HepG2 (cell line): Measurements from ENCODE around the gene SPNS2. TPM values are rescaled to one million over a fixed set of nuclear protein-coding genes. Genes with fewer than 3 reads are reported as not detected.
A peak's percentile ranks its signal among the peaks of the same experiment; 100 is the strongest.

Source experiments
- RBM22 ChIP-seq: fragments of 200-400 bp; formaldehyde crosslinking; optimal IDR thresholded peaks from 2 replicates; pipeline ENCODE3; 2017; ENCODE audit warnings: mild to moderate bottlenecking, low read length, moderate library complexity
- TBX2 ChIP-seq: sonication (generic); formaldehyde crosslinking; IDR thresholded peaks from 2 replicates; pipeline ENCODE4 v1.5.0; 2020; ENCODE audit warnings: missing genetic modification reagents, mild to moderate bottlenecking, borderline replicate concordance
- ZNF605 ChIP-seq: sonication (generic); formaldehyde crosslinking; IDR thresholded peaks from 2 replicates; pipeline ENCODE4 v1.8.0; 2022; ENCODE audit warnings: mild to moderate bottlenecking, missing genetic modification reagents
- ZNF891 ChIP-seq: sonication (generic); formaldehyde crosslinking; IDR thresholded peaks from 2 replicates; pipeline ENCODE4 v1.5.0; 2020; ENCODE audit warnings: mild to moderate bottlenecking, missing genetic modification reagents
- ZSCAN25 ChIP-seq: sonication (generic); formaldehyde crosslinking; IDR thresholded peaks from 2 replicates; pipeline ENCODE4 v1.8.0; 2022; ENCODE audit warnings: mild to moderate bottlenecking, missing genetic modification reagents
- polyA plus RNA-seq, 8 experiments: library from polyadenylated mRNA; depleted of rRNA in 3 of 8; stranded (reverse) in 7 of 8; unstranded in 1 of 8; fragments of >200 nt; fragmentation: Illumina TruSeq in 4 of 8; extraction: Trizol in 4 of 8; gene quantifications; 2 replicates each; pipeline versions ENCODE4 v1.2.1 to v1.2.3, GENCODE V29; 2011 to 2016; ENCODE audit warnings: low read depth in 4 of 8, missing spikeins in 1 of 8, mixed read lengths in 1 of 8; ENCODE audit not compliant: insufficient read depth in 1 of 8
- total RNA-seq, 5 experiments: library from RNA; depleted of rRNA; stranded (reverse); fragments of >200 nt; fragmentation: Illumina TruSeq; extraction: Trizol; gene quantifications; 2 replicates each; pipeline ENCODE4 v1.2.3, GENCODE V29; 2016; ENCODE audit warnings: low read depth in 1 of 5
- TF ChIP-seq, protein P1 (sequence below): IDR thresholded peaks from 2 replicates; pipeline ENCODE4 v1.6.1; 2016; ENCODE audit warnings: missing compliant biosample characterization, missing genetic modification reagents, borderline replicate concordance
- TF ChIP-seq, protein P2 (sequence below): sonication (generic); formaldehyde crosslinking; IDR thresholded peaks from 2 replicates; pipeline ENCODE4 v1.9.0; 2022; ENCODE audit warnings: missing genetic modification reagents, mild to moderate bottlenecking, borderline replicate concordance
- TF ChIP-seq, protein P3 (sequence below): sonication (generic); formaldehyde crosslinking; conservative IDR thresholded peaks from 2 replicates; pipeline ENCODE4 v1.8.1; 2023; ENCODE audit warnings: missing genetic modification reagents
- TF ChIP-seq, protein P4 (sequence below): sonication (generic); formaldehyde crosslinking; IDR thresholded peaks from 2 replicates; pipeline ENCODE4 v1.4.0; 2020; ENCODE audit warnings: mild to moderate bottlenecking, missing genetic modification reagents, borderline replicate concordance
- TF ChIP-seq, protein P5 (sequence below): sonication (generic); formaldehyde crosslinking; IDR thresholded peaks from 2 replicates; pipeline ENCODE4 v1.4.0; 2020; ENCODE audit warnings: missing genetic modification reagents

SPNS2 gene
- total and polyA plus RNA-seq, 2 of the 13 experiments (the other 11 are each of a cell fraction or from before 2014, with no cell fraction given): 0.01 TPM; not detected in 1

DNA sequence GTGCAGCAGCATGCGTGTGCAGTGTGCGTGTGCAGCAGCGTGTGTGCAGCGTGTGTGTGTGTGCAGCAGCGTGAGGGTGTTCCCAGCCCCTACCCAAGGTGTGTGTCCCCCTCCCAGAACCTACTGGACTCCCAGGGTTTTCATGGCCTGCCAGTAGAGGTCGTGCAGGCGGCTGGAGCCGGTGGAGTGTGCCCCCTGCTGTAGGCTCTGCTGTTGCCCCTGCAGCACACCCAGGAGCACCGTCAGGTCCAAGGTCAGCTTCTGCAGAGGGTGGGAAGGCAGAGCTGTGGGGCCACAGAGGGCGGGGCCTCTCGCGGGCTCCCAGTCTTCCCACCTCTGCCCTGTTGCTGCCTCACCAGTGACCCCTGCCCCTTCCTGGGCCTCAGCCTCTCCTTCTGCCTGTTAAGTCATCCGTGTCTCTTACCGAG is 41.6 kb downstream of the SPNS2 start (continued):
- TF ChIP-seq, protein P1, sequence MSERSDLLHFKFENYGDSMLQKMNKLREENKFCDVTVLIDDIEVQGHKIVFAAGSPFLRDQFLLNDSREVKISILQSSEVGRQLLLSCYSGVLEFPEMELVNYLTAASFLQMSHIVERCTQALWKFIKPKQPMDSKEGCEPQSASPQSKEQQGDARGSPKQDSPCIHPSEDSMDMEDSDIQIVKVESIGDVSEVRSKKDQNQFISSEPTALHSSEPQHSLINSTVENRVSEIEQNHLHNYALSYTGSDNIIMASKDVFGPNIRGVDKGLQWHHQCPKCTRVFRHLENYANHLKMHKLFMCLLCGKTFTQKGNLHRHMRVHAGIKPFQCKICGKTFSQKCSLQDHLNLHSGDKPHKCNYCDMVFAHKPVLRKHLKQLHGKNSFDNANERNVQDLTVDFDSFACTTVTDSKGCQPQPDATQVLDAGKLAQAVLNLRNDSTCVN (CRISPR knock-in tag): no peak
- TF ChIP-seq, protein P2, sequence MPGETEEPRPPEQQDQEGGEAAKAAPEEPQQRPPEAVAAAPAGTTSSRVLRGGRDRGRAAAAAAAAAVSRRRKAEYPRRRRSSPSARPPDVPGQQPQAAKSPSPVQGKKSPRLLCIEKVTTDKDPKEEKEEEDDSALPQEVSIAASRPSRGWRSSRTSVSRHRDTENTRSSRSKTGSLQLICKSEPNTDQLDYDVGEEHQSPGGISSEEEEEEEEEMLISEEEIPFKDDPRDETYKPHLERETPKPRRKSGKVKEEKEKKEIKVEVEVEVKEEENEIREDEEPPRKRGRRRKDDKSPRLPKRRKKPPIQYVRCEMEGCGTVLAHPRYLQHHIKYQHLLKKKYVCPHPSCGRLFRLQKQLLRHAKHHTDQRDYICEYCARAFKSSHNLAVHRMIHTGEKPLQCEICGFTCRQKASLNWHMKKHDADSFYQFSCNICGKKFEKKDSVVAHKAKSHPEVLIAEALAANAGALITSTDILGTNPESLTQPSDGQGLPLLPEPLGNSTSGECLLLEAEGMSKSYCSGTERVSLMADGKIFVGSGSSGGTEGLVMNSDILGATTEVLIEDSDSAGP (CRISPR knock-in tag): 0 out of 2 replicates have a peak, but pooled peaks have one; percentile 17
- TF ChIP-seq ZNF891 (no peak), RBM22 (peak; percentile 13), ZSCAN25 (CRISPR knock-in tag) (peak; percentile 93), ZNF605 (CRISPR knock-in tag) (0 out of 2 replicates have a peak, but pooled peaks have one; percentile 38), TBX2 (CRISPR knock-in tag) (peak; percentile 25; the same call in 1 of the 2 replicates)
- TF ChIP-seq, protein P3, sequence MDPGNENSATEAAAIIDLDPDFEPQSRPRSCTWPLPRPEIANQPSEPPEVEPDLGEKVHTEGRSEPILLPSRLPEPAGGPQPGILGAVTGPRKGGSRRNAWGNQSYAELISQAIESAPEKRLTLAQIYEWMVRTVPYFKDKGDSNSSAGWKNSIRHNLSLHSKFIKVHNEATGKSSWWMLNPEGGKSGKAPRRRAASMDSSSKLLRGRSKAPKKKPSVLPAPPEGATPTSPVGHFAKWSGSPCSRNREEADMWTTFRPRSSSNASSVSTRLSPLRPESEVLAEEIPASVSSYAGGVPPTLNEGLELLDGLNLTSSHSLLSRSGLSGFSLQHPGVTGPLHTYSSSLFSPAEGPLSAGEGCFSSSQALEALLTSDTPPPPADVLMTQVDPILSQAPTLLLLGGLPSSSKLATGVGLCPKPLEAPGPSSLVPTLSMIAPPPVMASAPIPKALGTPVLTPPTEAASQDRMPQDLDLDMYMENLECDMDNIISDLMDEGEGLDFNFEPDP (CRISPR knock-in tag): no peak
- TF ChIP-seq, protein P4, sequence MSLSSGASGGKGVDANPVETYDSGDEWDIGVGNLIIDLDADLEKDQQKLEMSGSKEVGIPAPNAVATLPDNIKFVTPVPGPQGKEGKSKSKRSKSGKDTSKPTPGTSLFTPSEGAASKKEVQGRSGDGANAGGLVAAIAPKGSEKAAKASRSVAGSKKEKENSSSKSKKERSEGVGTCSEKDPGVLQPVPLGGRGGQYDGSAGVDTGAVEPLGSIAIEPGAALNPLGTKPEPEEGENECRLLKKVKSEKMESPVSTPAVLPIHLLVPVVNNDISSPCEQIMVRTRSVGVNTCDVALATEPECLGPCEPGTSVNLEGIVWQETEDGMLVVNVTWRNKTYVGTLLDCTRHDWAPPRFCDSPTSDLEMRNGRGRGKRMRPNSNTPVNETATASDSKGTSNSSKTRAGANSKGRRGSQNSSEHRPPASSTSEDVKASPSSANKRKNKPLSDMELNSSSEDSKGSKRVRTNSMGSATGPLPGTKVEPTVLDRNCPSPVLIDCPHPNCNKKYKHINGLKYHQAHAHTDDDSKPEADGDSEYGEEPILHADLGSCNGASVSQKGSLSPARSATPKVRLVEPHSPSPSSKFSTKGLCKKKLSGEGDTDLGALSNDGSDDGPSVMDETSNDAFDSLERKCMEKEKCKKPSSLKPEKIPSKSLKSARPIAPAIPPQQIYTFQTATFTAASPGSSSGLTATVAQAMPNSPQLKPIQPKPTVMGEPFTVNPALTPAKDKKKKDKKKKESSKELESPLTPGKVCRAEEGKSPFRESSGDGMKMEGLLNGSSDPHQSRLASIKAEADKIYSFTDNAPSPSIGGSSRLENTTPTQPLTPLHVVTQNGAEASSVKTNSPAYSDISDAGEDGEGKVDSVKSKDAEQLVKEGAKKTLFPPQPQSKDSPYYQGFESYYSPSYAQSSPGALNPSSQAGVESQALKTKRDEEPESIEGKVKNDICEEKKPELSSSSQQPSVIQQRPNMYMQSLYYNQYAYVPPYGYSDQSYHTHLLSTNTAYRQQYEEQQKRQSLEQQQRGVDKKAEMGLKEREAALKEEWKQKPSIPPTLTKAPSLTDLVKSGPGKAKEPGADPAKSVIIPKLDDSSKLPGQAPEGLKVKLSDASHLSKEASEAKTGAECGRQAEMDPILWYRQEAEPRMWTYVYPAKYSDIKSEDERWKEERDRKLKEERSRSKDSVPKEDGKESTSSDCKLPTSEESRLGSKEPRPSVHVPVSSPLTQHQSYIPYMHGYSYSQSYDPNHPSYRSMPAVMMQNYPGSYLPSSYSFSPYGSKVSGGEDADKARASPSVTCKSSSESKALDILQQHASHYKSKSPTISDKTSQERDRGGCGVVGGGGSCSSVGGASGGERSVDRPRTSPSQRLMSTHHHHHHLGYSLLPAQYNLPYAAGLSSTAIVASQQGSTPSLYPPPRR (CRISPR knock-in tag): peak; percentile 48; the same call in 1 of the 2 replicates
- TF ChIP-seq, protein P5, sequence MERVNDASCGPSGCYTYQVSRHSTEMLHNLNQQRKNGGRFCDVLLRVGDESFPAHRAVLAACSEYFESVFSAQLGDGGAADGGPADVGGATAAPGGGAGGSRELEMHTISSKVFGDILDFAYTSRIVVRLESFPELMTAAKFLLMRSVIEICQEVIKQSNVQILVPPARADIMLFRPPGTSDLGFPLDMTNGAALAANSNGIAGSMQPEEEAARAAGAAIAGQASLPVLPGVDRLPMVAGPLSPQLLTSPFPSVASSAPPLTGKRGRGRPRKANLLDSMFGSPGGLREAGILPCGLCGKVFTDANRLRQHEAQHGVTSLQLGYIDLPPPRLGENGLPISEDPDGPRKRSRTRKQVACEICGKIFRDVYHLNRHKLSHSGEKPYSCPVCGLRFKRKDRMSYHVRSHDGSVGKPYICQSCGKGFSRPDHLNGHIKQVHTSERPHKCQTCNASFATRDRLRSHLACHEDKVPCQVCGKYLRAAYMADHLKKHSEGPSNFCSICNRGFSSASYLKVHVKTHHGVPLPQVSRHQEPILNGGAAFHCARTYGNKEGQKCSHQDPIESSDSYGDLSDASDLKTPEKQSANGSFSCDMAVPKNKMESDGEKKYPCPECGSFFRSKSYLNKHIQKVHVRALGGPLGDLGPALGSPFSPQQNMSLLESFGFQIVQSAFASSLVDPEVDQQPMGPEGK (CRISPR knock-in tag): peak; percentile 40; the same call in 1 of the 2 replicates
